Neuronal stem cell (in vitro differentiated cells): ENCODE results near the gene NTRK3.

Experiments used
- DNase-seq: peaks from one replicate; pipeline ENCODE4 v3.0.0-alpha.2; 2013; ENCODE audit warnings: low spot score
- H2AFZ ChIP-seq: one replicate; pipeline ENCODE4 v1.6.1; 2013; ENCODE audit warnings: mild to moderate bottlenecking, low read length, inconsistent platforms
- H2AK5ac ChIP-seq: 2 replicates; pipeline ENCODE4 v1.6.1; 2013; ENCODE audit warnings: low read depth, mild to moderate bottlenecking, inconsistent platforms, low read length, moderate library complexity, mixed read lengths
- H2BK120ac ChIP-seq: 2 replicates; pipeline ENCODE4 v1.6.1; 2013; ENCODE audit warnings: low read depth, mild to moderate bottlenecking, inconsistent platforms, low read length, moderate library complexity, mixed read lengths
- H2BK12ac ChIP-seq: one replicate; pipeline ENCODE4 v1.6.1; 2013; ENCODE audit warnings: low read length, inconsistent platforms
- H2BK15ac ChIP-seq: 2 replicates; pipeline ENCODE4 v1.6.1; 2013; ENCODE audit warnings: mild to moderate bottlenecking, low read length, inconsistent platforms, mixed read lengths
- H2BK5ac ChIP-seq: one replicate; pipeline ENCODE4 v1.6.1; 2013; ENCODE audit warnings: inconsistent platforms, mild to moderate bottlenecking, low read length, moderate library complexity
- H3K14ac ChIP-seq: one replicate; pipeline ENCODE4 v1.6.1; 2013; ENCODE audit warnings: low read length, inconsistent platforms
- H3K18ac ChIP-seq: 2 replicates; pipeline ENCODE4 v1.6.1; 2013; ENCODE audit warnings: low read length, inconsistent platforms
- H3K23ac ChIP-seq: 2 replicates; pipeline ENCODE4 v1.6.1; 2013; ENCODE audit warnings: low read depth, mild to moderate bottlenecking, mixed read lengths, low read length, inconsistent platforms; ENCODE audit not compliant: poor library complexity
- H3K27ac ChIP-seq: replicated peaks from 3 replicates; pipeline ENCODE4 v1.5.1; 2013; ENCODE audit warnings: low read length, inconsistent platforms
- H3K27me3 ChIP-seq, 3 experiments: 2 replicates each; pipeline ENCODE4 v1.6.1; 2013; ENCODE audit warnings: low read length in 3 of 3, mild to moderate bottlenecking in 2 of 3, inconsistent platforms in 1 of 3, low read depth in 1 of 3, mixed read lengths in 1 of 3, moderate library complexity in 1 of 3; ENCODE audit not compliant: control insufficient read depth in 3 of 3, insufficient read depth in 3 of 3
- H3K36me3 ChIP-seq, 2 donors: replicated peaks in 1 of 2; 2 replicates each; pipeline ENCODE4 v1.6.1; 2013; ENCODE audit warnings: low read length in 2 of 2; ENCODE audit not compliant: control insufficient read depth in 2 of 2, insufficient read depth in 2 of 2
- H3K4ac ChIP-seq: 2 replicates; pipeline ENCODE4 v1.6.1; 2013; ENCODE audit warnings: inconsistent platforms, mild to moderate bottlenecking, low read length, moderate library complexity
- H3K4me1 ChIP-seq, 2 donors: 1 replicate in 1 of 2; 2 replicates in 1 of 2; pipeline ENCODE4 v1.6.1; 2013; ENCODE audit warnings: low read length in 2 of 2, low read depth in 1 of 2; ENCODE audit not compliant: control insufficient read depth in 2 of 2, insufficient read depth in 1 of 2
- H3K4me2 ChIP-seq: one replicate; pipeline ENCODE4 v1.6.1; 2013; ENCODE audit warnings: mild to moderate bottlenecking, low read length, inconsistent platforms; ENCODE audit not compliant: insufficient read depth, poor library complexity, severe bottlenecking
- H3K4me3 ChIP-seq, 2 donors: 2 replicates each; pipeline ENCODE4 v1.5.1; 2013; ENCODE audit warnings: low read length in 2 of 2, mild to moderate bottlenecking in 2 of 2, inconsistent platforms in 1 of 2, moderate library complexity in 1 of 2
- H3K79me1 ChIP-seq: one replicate; pipeline ENCODE4 v1.6.1; 2013; ENCODE audit warnings: low read depth, mild to moderate bottlenecking, inconsistent platforms, low read length, moderate library complexity
- H3K9ac ChIP-seq: one replicate; pipeline ENCODE4 v1.6.1; 2013; ENCODE audit warnings: mild to moderate bottlenecking, low read depth, low read length, inconsistent platforms; ENCODE audit not compliant: poor library complexity
- H3K9me3 ChIP-seq, 2 donors: replicated peaks in 1 of 2; 2 replicates each; pipeline versions ENCODE3 to v1.6.1; 2013; ENCODE audit warnings: low read length in 2 of 2, mild to moderate bottlenecking in 2 of 2, inconsistent platforms in 1 of 2, low read depth in 1 of 2, mixed read lengths in 1 of 2, moderate library complexity in 1 of 2; ENCODE audit not compliant: control insufficient read depth in 2 of 2, insufficient read depth in 1 of 2
- H4K8ac ChIP-seq: one replicate; pipeline ENCODE4 v1.6.1; 2013; ENCODE audit warnings: low read depth, mild to moderate bottlenecking, inconsistent platforms, low read length, moderate library complexity
- H4K91ac ChIP-seq: one replicate; pipeline ENCODE4 v1.6.1; 2013; ENCODE audit warnings: low read length, low read depth, mild to moderate bottlenecking, inconsistent platforms; ENCODE audit not compliant: poor library complexity
- WGBS, 2 donors: extraction: QIAGEN DNeasy Blood & Tissue Kit; methylation state at CpG; one replicate each; pipeline ENCODE4 v1.1.7; 2013; ENCODE audit warnings: missing lambda C conversion rate in 2 of 2, mixed read lengths in 1 of 2; ENCODE audit not compliant: insufficient read length in 2 of 2, insufficient replicate concordance in 1 of 2; ENCODE audit errors: extremely low coverage in 2 of 2; 5-methylcytosine and 5-hydroxymethylcytosine counted together

NTRK3 gene

DNA sequence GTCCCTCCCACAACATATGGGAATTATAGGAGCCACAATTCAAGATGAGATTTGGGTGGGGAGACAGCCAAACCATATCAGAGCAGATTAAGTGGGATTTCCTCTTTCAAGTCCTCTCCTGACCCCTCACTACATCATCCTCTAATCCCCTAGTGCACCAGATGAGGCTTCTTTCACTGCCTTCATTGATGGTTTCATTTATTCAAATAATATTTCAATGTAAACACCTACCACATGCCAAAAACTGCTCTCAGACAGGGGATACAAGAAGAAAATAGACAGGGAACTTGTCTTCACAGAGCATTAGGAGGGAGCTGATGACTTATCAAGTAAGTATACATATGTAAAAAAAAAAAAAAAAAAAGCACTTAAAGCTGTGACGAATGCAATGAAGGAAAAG is 180.2 kb downstream of the NTRK3 start:
- Histone ChIP-seq H3K4ac (no peak overlapping the region), H2AFZ (no peak overlapping the region), H3K36me3 (no peaks in the 10 kb centered on the region), H3K27ac (no peak overlapping the region), H2BK12ac (no peak overlapping the region), H3K18ac (no peak overlapping the region), H2AK5ac (no peak overlapping the region), H2BK120ac (no peak overlapping the region), H2BK15ac (no peak overlapping the region), H3K4me1 (no peaks in the 10 kb centered on the region), H3K23ac (no peak overlapping the region), H2BK5ac (no peak overlapping the region), H4K91ac (no peak overlapping the region), H3K4me2 (no peak overlapping the region), H3K79me1 (no peaks in the 10 kb centered on the region), H3K27me3 (no peaks in the 10 kb centered on the region), H4K8ac (no peak overlapping the region), H3K14ac (no peak overlapping the region), H3K9me3 (no peaks in the 10 kb centered on the region), H3K9ac (no peak overlapping the region), H3K4me3 (no peak overlapping the region)
- WGBS, 2 donors, result no CpG with 5 or more reads among the region's 1 CpG
- DNase-seq, result no peak

DNA sequence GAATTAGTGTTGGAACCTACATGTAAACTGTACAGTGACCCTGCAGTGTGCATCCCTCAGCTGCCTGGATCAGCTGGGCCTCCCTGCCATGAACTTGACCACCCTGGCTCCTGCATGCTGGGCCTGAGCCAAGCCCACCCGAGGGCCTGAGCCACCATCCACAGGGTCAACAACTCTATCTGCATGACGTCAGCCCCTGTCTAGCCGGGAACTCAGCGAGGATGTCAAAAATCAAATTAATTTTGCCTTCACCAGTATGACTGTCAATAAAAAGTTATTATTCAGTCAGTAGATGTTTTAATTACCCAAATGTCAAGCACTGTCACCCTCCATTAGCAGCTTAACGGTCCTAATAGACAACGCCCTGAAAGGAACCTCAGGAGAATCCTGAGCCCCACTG is 181.4 kb downstream of the NTRK3 start:
- no peaks in the 10 kb centered on the region for H3K9me3 ChIP-seq
- H3K4me3 ChIP-seq, result no peak overlapping the region
- DNase-seq, result no peak
- no peaks in the 10 kb centered on the region for H3K4me1 ChIP-seq
- H3K27me3 ChIP-seq, result no peaks in the 10 kb centered on the region
- no peak overlapping the region for H3K4ac ChIP-seq
- no peaks in the 10 kb centered on the region for H3K36me3 ChIP-seq
- H3K23ac ChIP-seq, result no peak overlapping the region
- H2AK5ac ChIP-seq, result no peak overlapping the region
- H2BK120ac ChIP-seq, result no peak overlapping the region
- no peak overlapping the region for H3K27ac ChIP-seq
- H3K4me2 ChIP-seq, result no peak overlapping the region
- no peak overlapping the region for H2BK15ac ChIP-seq
- no peak overlapping the region for H3K9ac ChIP-seq
- no peaks in the 10 kb centered on the region for H3K79me1 ChIP-seq
- H2BK12ac ChIP-seq, result no peak overlapping the region
- H2AFZ ChIP-seq, result no peak overlapping the region
- peak overlapping the region; percentile 45 for H2BK5ac ChIP-seq
- no peak overlapping the region for H4K8ac ChIP-seq
- no CpG with 5 or more reads among the region's 6 CpGs for WGBS, 2 donors
- H3K18ac ChIP-seq, result no peak overlapping the region
- no peak overlapping the region for H3K14ac ChIP-seq
- no peak overlapping the region for H4K91ac ChIP-seq

DNA sequence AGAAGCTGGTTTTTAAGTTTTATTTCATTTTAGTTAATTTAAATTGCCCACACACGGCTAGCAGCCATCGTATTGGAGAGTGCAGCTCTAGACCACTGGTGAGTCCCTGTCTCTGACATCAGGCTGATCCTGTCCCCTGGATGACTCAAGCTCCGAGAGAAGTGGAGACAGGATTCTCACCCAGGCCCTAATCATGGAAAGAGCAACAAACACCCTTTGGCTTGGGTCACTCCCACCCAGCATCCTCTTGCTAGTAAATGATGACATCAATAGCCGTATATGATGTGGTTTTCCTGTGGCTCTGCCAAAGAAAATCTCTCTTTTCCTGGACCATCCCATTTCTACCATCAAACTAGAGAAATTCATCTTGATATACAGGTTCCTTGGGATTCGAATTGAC is 182.2 kb downstream of the NTRK3 start:
- H3K4me2 ChIP-seq, result no peak overlapping the region
- H3K4me3 ChIP-seq, result no peak overlapping the region
- H2BK5ac ChIP-seq, result no peak overlapping the region
- no peaks in the 10 kb centered on the region for H3K27me3 ChIP-seq
- H3K4ac ChIP-seq, result no peak overlapping the region
- no peaks in the 10 kb centered on the region for H3K36me3 ChIP-seq
- no peak overlapping the region for H2AK5ac ChIP-seq
- no peak overlapping the region for H3K14ac ChIP-seq
- H4K91ac ChIP-seq, result no peak overlapping the region
- WGBS, 2 donors, result no CpG with 5 or more reads among the region's 5 CpGs
- H4K8ac ChIP-seq, result no peak overlapping the region
- H3K79me1 ChIP-seq, result no peaks in the 10 kb centered on the region
- no peak overlapping the region for H2BK15ac ChIP-seq
- no peak overlapping the region for H3K9ac ChIP-seq
- H3K9me3 ChIP-seq, result no peaks in the 10 kb centered on the region
- no peak for DNase-seq
- no peak overlapping the region for H2AFZ ChIP-seq
- H3K23ac ChIP-seq, result no peak overlapping the region
- no peaks in the 10 kb centered on the region for H3K4me1 ChIP-seq
- no peak overlapping the region for H3K27ac ChIP-seq
- no peak overlapping the region for H2BK120ac ChIP-seq
- no peak overlapping the region for H3K18ac ChIP-seq
- H2BK12ac ChIP-seq, result no peak overlapping the region

GRCh38 chr15:88073391-88073691 is 183.2 kb downstream of the NTRK3 start:
- WGBS, 2 donors, result no CpG with 5 or more reads among the region's 2 CpGs
- H3K23ac ChIP-seq, result no peak overlapping the region
- H3K18ac ChIP-seq, result no peak overlapping the region
- no peak overlapping the region for H4K8ac ChIP-seq
- no peaks in the 10 kb centered on the region for H3K27me3 ChIP-seq
- H2AK5ac ChIP-seq, result no peak overlapping the region
- H3K27ac ChIP-seq, result no peak overlapping the region
- H3K4me2 ChIP-seq, result no peak overlapping the region
- no peak overlapping the region for H3K9ac ChIP-seq
- no peak overlapping the region for H2BK120ac ChIP-seq
- H3K14ac ChIP-seq, result no peak overlapping the region
- no peak overlapping the region for H2BK12ac ChIP-seq
- peaks cover 0 to 4% of the 10 kb centered on the region in 2 donors for H3K4me1 ChIP-seq
- H2BK5ac ChIP-seq, result no peak overlapping the region
- no peaks in the 10 kb centered on the region for H3K9me3 ChIP-seq
- no peak for DNase-seq
- no peak overlapping the region for H3K4me3 ChIP-seq
- no peak overlapping the region for H3K4ac ChIP-seq
- no peak overlapping the region for H2BK15ac ChIP-seq
- no peaks in the 10 kb centered on the region for H3K79me1 ChIP-seq
- no peaks in the 10 kb centered on the region for H3K36me3 ChIP-seq
- no peak overlapping the region for H2AFZ ChIP-seq
- H4K91ac ChIP-seq, result no peak overlapping the region
